ENCODE measurements around the gene UNCX.

- TF ChIP-seq CTCF (IDR thresholded peaks at IDR 0.05) = no peak
- TF ChIP-seq POLR2A (IDR thresholded peaks at IDR 0.05) = no peak
- TF ChIP-seq POLR2AphosphoS5 (IDR thresholded peaks at IDR 0.05) = no peak
These were observed 41.6 kb downstream of the UNCX start for GRCh38 chr7:1274121-1274875.

Measured in breast epithelium (tissue), 3 donors.